Measurements from ENCODE around the gene RIN3. TPM values are rescaled to one million over a fixed set of nuclear protein-coding genes. Genes with fewer than 3 reads are reported as not detected.

RIN3 gene
- total and polyA plus RNA-seq, 2 donors (not counting 3 experiments of a cell fraction or from before 2014, with no cell fraction given): 5.1 to 20.8 TPM

DNA sequence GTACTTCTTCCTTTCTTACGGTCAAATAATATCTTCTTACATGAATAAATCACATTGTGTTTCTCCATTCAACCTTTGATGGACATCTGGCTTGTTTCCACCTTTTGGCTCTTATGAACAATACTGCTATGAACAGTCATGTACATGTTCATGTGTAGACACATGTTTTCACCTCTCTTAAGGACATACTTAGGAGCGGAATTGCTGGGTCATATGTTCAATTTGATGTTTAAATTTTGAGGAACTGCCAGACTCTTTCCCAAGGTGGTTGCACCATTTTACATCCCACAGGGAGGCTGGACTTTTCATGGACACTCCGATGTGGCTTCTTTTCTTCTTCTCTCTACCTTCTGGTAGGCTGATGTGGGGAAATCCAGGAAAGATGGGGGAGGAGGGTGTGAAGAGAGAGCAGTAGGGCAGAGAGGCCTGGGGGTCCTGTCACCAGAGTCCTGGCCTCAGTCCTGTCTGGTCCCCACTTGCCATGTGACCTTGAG lies 218.1 kb downstream of the RIN3 start:
- intact Hi-C loops (cut with micrococcal nuclease) (no loop called here), dilution Hi-C loops (cut with MboI; ENCODE audit: extremely low pct_ligation_motif_present, low sequenced_read_pairs) (no loop called here)

More for the DNA sequence above, 218.1 kb downstream of the RIN3 start:
- BruUV-seq (replicated peaks): no TSS peak
- H3K79me2 ChIP-seq (ENCODE audit: control insufficient read depth, insufficient read depth, low read length): no peaks in the 10 kb centered on the region
- no peak for DNase-seq (ENCODE audit: low read depth, low spot score)
- POLR2A ChIA-PET: no interaction called here
- no peaks in the 10 kb centered on the region for H3K27me3 ChIP-seq (ENCODE audit: control insufficient read depth in 2 of 2, insufficient read depth in 2 of 2, low read length in 2 of 2)
- peaks cover 0 to 3% of the 10 kb centered on the region in 2 experiments for H3K36me3 ChIP-seq (ENCODE audit: control insufficient read depth in 2 of 2, extremely low read depth in 1 of 2, insufficient read depth in 2 of 2, low read length in 2 of 2)
- FAIRE-seq: no peak
- H3K4me1 ChIP-seq (ENCODE audit: control insufficient read depth, extremely low read depth, insufficient read depth, low read length): peaks cover 5% of the 10 kb centered on the region
- no peak for TF ChIP-seq GATA2 (IDR thresholded peaks at IDR 0.05; ENCODE audit: insufficient read depth, insufficient read length, low read depth, low read length)
- no peak for TF ChIP-seq FOS (IDR thresholded peaks at IDR 0.05; ENCODE audit: borderline replicate concordance, insufficient read depth, low read length)
- no peak for TF ChIP-seq JUN (IDR thresholded peaks at IDR 0.05; ENCODE audit: borderline replicate concordance, insufficient read depth, insufficient read length, low read depth)
- no peak for TF ChIP-seq EZH2 (IDR thresholded peaks at IDR 0.05; ENCODE audit: borderline replicate concordance, low read depth, low read length, severe bottlenecking)
- TF ChIP-seq, protein P1, sequence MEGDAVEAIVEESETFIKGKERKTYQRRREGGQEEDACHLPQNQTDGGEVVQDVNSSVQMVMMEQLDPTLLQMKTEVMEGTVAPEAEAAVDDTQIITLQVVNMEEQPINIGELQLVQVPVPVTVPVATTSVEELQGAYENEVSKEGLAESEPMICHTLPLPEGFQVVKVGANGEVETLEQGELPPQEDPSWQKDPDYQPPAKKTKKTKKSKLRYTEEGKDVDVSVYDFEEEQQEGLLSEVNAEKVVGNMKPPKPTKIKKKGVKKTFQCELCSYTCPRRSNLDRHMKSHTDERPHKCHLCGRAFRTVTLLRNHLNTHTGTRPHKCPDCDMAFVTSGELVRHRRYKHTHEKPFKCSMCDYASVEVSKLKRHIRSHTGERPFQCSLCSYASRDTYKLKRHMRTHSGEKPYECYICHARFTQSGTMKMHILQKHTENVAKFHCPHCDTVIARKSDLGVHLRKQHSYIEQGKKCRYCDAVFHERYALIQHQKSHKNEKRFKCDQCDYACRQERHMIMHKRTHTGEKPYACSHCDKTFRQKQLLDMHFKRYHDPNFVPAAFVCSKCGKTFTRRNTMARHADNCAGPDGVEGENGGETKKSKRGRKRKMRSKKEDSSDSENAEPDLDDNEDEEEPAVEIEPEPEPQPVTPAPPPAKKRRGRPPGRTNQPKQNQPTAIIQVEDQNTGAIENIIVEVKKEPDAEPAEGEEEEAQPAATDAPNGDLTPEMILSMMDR (IDR thresholded peaks at IDR 0.05; ENCODE audit: extremely low read depth in 1 of 2, insufficient read depth in 1 of 2, low read depth in 1 of 2, low read length in 2 of 2): no peak
- no peak for TF ChIP-seq POLR2A (IDR thresholded peaks at IDR 0.05; ENCODE audit: low read depth, low read length)
- no peak for TF ChIP-seq POLR2AphosphoS5 (IDR thresholded peaks at IDR 0.05; ENCODE audit: insufficient read depth, low read depth, low read length)
- TF ChIP-seq, protein P2, sequence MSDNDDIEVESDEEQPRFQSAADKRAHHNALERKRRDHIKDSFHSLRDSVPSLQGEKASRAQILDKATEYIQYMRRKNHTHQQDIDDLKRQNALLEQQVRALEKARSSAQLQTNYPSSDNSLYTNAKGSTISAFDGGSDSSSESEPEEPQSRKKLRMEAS (IDR thresholded peaks at IDR 0.05; ENCODE audit: insufficient read depth, insufficient read length): no peak
- TF ChIP-seq MYC (IDR thresholded peaks at IDR 0.05; ENCODE audit: low read depth, low read length): no peak
- H3K4me3 ChIP-seq (replicated peaks in 1 of 3; ENCODE audit: insufficient read depth in 1 of 3, low read depth in 1 of 3, low read length in 3 of 3): no peak overlapping the region
- H4K20me1 ChIP-seq (replicated peaks; ENCODE audit: control insufficient read depth, extremely low read depth, insufficient read depth, low read length): no peaks in the 10 kb centered on the region
- H3K9ac ChIP-seq (replicated peaks; ENCODE audit: extremely low read depth, insufficient read depth, low read length): no peak overlapping the region
- CTCF ChIA-PET: no interaction called here
- no peak overlapping the region for H3K27ac ChIP-seq (ENCODE audit: insufficient read depth, low read depth, low read length)
- H3K9me1 ChIP-seq (replicated peaks; ENCODE audit: control insufficient read depth, extremely low read depth, insufficient read depth, low read length): no peaks in the 10 kb centered on the region
- H2AFZ ChIP-seq (ENCODE audit: low read depth, low read length): no peak overlapping the region
- no peaks in the 10 kb centered on the region for H3K9me3 ChIP-seq (replicated peaks; ENCODE audit: control insufficient read depth, insufficient read depth, low read length)
- no peak overlapping the region for H3K4me2 ChIP-seq (ENCODE audit: insufficient read depth, low read length)
